ENCODE measurements around the gene SRP9.
A peak's percentile ranks its signal among the peaks of the same experiment; 100 is the strongest.
"Not testable (repeated sequence)": the region's sequence is repeated elsewhere in the genome, so short reads cannot be mapped to it uniquely, and the experiment has no call there.

The SRP9 gene

DNA sequence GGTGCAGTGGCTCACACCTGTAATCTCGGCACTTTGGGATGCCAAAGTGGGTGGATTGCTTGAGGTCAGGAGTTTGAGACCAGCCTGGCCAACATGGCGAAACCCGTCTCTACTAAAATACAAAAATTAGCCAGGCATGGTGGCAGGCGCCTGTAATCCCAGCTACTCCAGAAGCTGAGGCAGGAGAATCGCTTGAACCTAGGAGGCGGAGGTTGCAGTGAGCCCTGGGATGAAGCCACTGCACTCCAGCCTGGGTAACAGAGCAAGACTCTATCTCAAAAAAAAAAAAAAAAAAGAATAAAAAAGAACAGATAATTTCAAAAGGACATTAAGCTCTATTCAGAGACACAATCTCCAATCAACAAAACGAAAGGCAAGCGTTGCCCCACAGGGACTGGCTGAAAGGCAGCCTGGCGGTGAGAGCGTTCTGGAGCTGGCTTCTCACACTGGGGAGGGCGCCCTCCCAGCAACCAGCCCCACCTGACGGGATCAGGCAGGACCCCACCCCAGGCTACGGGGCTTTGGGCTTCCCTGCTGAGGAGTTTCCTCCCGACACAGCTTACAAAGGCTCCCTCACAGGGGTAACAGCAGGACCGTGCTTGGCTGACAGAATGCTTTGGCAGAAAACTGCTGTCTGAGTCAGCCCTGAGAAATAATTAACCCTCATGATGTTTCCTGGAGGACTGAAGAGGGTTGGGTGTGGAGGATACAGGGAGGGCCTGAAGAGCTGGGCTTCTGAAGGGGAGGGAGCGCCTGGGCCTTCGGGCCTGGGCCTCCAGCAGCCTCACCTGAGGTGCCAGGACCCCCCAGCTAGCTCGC lies 31.1 kb upstream of the SRP9 start:
- H3K4me3 ChIP-seq (ENCODE audit: low read length): peak overlapping the region; percentile 63
- peaks cover 28% of the 10 kb centered on the region for H3K4me1 ChIP-seq (ENCODE audit: control insufficient read depth, insufficient read depth, low read length)
- H3K27me3 ChIP-seq (ENCODE audit: control insufficient read depth, insufficient read depth, low read length): no peaks in the 10 kb centered on the region
- no peaks in the 10 kb centered on the region for H3K36me3 ChIP-seq (ENCODE audit: control insufficient read depth, insufficient read depth, low read length)
- H3K9ac ChIP-seq (ENCODE audit: low read length): peak overlapping the region; percentile 92
- no peaks in the 10 kb centered on the region for H3K9me3 ChIP-seq (ENCODE audit: control insufficient read depth, low read length)

DNA sequence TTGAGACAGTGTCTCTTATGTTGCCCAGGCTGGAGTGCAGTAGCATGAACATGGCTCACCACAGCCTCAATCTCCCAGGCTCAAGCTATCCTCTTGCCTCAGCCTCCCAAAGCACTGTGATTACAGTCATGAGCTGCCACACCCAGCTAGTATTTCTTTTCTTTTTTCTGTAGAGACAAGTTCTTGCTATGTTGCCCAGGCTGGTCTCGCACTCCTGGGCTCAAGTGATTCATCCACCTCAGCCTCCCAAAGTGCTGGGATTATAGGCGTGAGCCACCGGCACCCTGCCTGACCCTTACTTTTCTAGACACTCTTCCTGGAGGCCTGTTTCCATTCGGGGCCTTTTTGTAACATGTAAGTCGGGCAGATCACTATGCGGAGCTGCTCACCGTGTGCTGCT lies 30.1 kb upstream of the SRP9 start:
- Histone ChIP-seq H3K4me3 (ENCODE audit: low read length) (no peak overlapping the region), H3K4me1 (ENCODE audit: control insufficient read depth, insufficient read depth, low read length) (peaks cover 37% of the 10 kb centered on the region), H3K36me3 (ENCODE audit: control insufficient read depth, insufficient read depth, low read length) (no peaks in the 10 kb centered on the region), H3K27me3 (ENCODE audit: control insufficient read depth, insufficient read depth, low read length) (no peaks in the 10 kb centered on the region), H3K9ac (ENCODE audit: low read length) (peak overlapping the region; percentile 92), H3K9me3 (ENCODE audit: control insufficient read depth, low read length) (no peaks in the 10 kb centered on the region)

- H3K4me1 ChIP-seq (ENCODE audit: control insufficient read depth, insufficient read depth, low read length): peaks cover 37% of the 10 kb centered on the region
- no peaks in the 10 kb centered on the region for H3K9me3 ChIP-seq (ENCODE audit: control insufficient read depth, low read length)
- H3K9ac ChIP-seq (ENCODE audit: low read length): no peak overlapping the region
- H3K27me3 ChIP-seq (ENCODE audit: control insufficient read depth, insufficient read depth, low read length): no peaks in the 10 kb centered on the region
- no peak overlapping the region for H3K4me3 ChIP-seq (ENCODE audit: low read length)
- H3K36me3 ChIP-seq (ENCODE audit: control insufficient read depth, insufficient read depth, low read length): no peaks in the 10 kb centered on the region
Measured at GRCh38 chr1:225748529-225748928, 29.1 kb upstream of the SRP9 start.

DNA sequence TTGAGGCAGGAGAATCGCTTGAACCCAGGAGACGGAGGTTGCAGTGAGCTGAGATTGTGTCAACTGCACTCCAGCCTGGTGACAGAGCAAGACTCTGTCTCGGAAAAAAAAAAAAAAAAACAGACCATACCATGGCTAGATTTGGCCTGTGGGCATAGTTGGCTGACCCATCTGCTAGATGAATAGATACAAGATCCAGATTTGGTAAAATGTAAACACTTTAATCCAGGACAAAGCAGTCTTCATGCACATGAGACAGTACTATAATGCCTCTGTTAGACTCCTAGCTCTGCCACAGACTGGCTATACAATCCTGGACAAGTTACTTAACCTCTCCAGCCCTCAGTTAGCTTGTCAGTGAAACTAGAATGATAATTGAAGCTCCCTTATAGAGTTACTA lies 27.9 kb upstream of the SRP9 start:
- Histone ChIP-seq H3K36me3 (ENCODE audit: control insufficient read depth, insufficient read depth, low read length) (no peaks in the 10 kb centered on the region), H3K4me1 (ENCODE audit: control insufficient read depth, insufficient read depth, low read length) (peaks cover 37% of the 10 kb centered on the region), H3K9ac (ENCODE audit: low read length) (no peak overlapping the region), H3K27me3 (ENCODE audit: control insufficient read depth, insufficient read depth, low read length) (no peaks in the 10 kb centered on the region), H3K9me3 (ENCODE audit: control insufficient read depth, low read length) (no peaks in the 10 kb centered on the region), H3K4me3 (ENCODE audit: low read length) (no peak overlapping the region)

GRCh38 chr1:225750420-225750819 lies 27.2 kb upstream of the SRP9 start:
- H3K4me3 ChIP-seq (ENCODE audit: low read length): no peak overlapping the region
- no peaks in the 10 kb centered on the region for H3K36me3 ChIP-seq (ENCODE audit: control insufficient read depth, insufficient read depth, low read length)
- H3K27me3 ChIP-seq (ENCODE audit: control insufficient read depth, insufficient read depth, low read length): no peaks in the 10 kb centered on the region
- H3K9me3 ChIP-seq (ENCODE audit: control insufficient read depth, low read length): no peaks in the 10 kb centered on the region
- H3K9ac ChIP-seq (ENCODE audit: low read length): no peak overlapping the region
- H3K4me1 ChIP-seq (ENCODE audit: control insufficient read depth, insufficient read depth, low read length): peaks cover 39% of the 10 kb centered on the region

DNA sequence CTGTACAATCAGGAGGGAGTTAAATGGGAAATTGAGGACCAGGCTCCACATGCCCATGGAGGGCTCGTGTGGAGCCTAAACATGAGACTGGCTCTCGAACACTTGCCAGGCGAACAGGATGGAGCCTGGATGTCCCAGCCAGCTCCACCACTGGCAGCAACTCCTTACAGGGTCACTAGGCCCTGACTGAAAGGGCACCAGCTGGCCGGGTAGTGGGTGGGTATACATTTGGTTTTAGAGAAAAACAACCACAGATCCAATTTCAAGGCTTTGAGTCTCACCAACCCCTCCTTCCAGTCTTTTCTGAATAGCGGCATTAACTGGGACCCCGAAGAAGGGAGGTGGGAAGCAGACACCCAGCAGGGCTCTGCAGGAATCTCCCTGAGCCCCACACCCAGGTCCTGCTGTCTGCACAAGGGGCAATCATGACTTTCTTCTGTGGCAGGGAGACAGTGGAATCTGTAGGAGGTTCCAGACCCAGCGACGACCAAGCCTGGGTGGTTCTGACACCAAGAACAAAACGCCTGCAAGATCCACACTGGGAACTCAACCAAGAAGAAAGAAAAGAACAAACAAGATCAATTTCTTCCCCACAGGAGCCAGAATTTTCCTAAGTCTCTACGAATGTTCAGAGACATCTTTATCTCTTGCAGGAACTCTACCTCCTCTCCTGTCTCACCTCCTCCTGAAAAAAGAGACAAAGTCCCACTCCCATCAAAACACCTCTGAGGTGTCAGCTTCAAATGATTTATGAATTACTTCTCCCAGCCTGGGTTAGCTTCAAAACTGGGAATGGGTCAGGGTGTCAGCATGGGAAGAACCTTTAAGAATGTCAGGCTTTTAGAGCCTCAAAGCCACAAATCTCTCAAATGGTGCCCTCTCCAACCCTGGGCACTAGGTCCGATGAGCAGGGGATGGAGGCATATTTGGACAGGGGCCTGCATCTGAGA lies 26.5 kb upstream of the SRP9 start:
- Histone ChIP-seq H3K36me3 (ENCODE audit: control insufficient read depth, insufficient read depth, low read length) (no peaks in the 10 kb centered on the region), H3K9me3 (ENCODE audit: control insufficient read depth, low read length) (no peaks in the 10 kb centered on the region), H3K9ac (ENCODE audit: low read length) (no peak overlapping the region), H3K4me1 (ENCODE audit: control insufficient read depth, insufficient read depth, low read length) (peaks cover 39% of the 10 kb centered on the region), H3K4me3 (ENCODE audit: low read length) (no peak overlapping the region), H3K27me3 (ENCODE audit: control insufficient read depth, insufficient read depth, low read length) (no peaks in the 10 kb centered on the region)

DNA sequence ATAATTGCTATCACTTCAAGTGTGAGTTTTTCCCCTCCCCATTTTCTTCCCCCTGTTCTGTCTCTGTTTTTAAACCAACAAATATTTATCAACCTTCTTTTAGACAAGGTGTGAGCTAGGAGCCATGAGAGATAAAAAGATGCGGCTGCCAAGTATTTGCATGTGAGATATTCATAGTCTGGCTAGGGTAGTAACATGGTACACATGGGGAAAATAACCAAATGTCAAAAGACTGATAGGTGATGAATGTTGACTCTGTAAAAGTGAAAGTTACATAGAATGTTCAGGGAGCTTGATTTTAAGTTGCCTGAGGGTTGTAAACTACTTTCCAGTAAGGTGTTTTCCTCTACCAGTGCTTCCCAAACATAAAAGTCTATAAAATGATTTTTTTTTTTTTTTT lies 25.4 kb upstream of the SRP9 start:
- Histone ChIP-seq H3K9me3 (ENCODE audit: control insufficient read depth, low read length) (no peaks in the 10 kb centered on the region), H3K36me3 (ENCODE audit: control insufficient read depth, insufficient read depth, low read length) (no peaks in the 10 kb centered on the region), H3K27me3 (ENCODE audit: control insufficient read depth, insufficient read depth, low read length) (no peaks in the 10 kb centered on the region), H3K9ac (ENCODE audit: low read length) (no peak overlapping the region), H3K4me1 (ENCODE audit: control insufficient read depth, insufficient read depth, low read length) (peaks cover 28% of the 10 kb centered on the region), H3K4me3 (ENCODE audit: low read length) (no peak overlapping the region)

- Histone ChIP-seq H3K4me1 (ENCODE audit: control insufficient read depth, insufficient read depth, low read length) (peaks cover 22% of the 10 kb centered on the region), H3K36me3 (ENCODE audit: control insufficient read depth, insufficient read depth, low read length) (no peaks in the 10 kb centered on the region), H3K4me3 (ENCODE audit: low read length) (no peak overlapping the region), H3K9me3 (ENCODE audit: control insufficient read depth, low read length) (no peaks in the 10 kb centered on the region), H3K27me3 (ENCODE audit: control insufficient read depth, insufficient read depth, low read length) (no peaks in the 10 kb centered on the region), H3K9ac (ENCODE audit: low read length) (no peak overlapping the region)
Measured at GRCh38 chr1:225754940-225755641, 22.5 kb upstream of the SRP9 start.

DNA sequence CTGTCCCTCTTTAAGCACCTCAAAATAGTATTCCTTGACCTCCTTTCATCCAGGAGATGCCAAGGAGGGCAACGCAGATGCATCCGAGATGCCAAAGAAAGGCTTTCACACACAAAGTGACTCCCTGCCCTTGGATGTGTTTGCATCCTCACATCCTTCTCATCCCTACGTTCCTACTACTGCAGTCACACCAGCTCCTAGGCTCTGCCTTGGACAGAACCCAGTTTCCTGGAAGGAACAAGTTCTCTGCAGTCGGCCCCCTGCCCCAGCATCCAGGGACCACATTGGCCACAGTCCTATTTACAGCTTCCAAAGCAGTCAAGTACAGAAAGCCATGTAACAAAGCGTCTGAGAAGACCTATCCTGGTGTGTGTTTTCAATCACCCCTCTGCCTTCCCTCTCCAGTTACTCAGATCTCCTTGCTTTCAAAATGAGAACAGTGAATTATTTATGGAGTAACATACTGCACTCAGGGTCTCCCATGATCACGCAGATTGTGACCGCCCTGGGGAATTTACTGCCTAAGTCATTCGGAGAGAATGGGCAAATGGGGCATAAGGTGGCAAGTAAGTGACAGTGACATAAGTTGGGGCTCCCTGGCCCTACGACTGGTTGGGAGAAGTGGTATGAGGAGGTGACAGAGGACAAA lies 21.8 kb upstream of the SRP9 start:
- H3K9me3 ChIP-seq (ENCODE audit: control insufficient read depth, low read length): no peaks in the 10 kb centered on the region
- H3K27me3 ChIP-seq (ENCODE audit: control insufficient read depth, insufficient read depth, low read length): no peaks in the 10 kb centered on the region
- H3K4me1 ChIP-seq (ENCODE audit: control insufficient read depth, insufficient read depth, low read length): peaks cover 22% of the 10 kb centered on the region
- H3K4me3 ChIP-seq (ENCODE audit: low read length): no peak overlapping the region
- no peaks in the 10 kb centered on the region for H3K36me3 ChIP-seq (ENCODE audit: control insufficient read depth, insufficient read depth, low read length)
- H3K9ac ChIP-seq (ENCODE audit: low read length): no peak overlapping the region

DNA sequence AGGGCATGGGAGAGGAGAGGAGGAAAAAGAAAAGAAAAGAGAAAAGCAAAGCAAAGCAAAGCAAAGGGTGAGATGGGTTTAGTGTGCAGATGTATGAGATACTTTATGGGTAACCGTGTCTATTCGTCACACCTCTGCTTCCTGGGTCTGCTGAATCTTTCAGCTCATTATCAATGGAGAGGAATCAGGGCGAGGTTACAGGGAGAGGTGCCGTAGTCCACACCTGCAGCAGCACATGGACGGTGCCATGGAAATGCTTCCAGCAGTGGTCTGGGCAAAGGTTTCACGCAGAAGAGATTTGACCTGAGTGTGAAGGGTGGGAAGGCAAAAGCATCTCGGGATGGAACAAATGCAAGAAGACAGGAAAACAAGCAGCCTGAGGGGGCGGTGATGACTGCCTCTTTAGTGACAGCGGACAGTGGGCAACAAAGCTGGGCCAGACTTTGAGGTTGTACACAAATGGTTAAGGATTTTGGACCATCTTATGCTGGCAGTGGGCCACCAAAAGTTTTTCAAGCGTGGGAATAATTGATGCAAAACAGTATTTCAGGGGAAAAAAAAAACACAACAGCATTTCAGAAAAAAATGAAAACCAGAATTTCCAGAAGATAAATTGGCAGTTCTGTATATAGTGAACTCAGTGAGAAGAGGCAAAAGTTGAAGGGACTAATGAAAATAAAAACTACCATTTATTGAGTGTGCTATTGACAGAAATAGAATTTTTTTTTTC lies 19.5 kb upstream of the SRP9 start:
- H3K27me3 ChIP-seq (ENCODE audit: control insufficient read depth, insufficient read depth, low read length): no peaks in the 10 kb centered on the region
- no peak overlapping the region for H3K4me3 ChIP-seq (ENCODE audit: low read length)
- no peak overlapping the region for H3K9ac ChIP-seq (ENCODE audit: low read length)
- peaks cover 12% of the 10 kb centered on the region for H3K4me1 ChIP-seq (ENCODE audit: control insufficient read depth, insufficient read depth, low read length)
- H3K9me3 ChIP-seq (ENCODE audit: control insufficient read depth, low read length): no peaks in the 10 kb centered on the region
- H3K36me3 ChIP-seq (ENCODE audit: control insufficient read depth, insufficient read depth, low read length): no peaks in the 10 kb centered on the region

- not testable (repeated sequence) for H3K36me3 ChIP-seq (ENCODE audit: control insufficient read depth, insufficient read depth, low read length); H3K9me3 ChIP-seq (ENCODE audit: control insufficient read depth, low read length); H3K9ac ChIP-seq (ENCODE audit: low read length); H3K4me3 ChIP-seq (ENCODE audit: low read length); H3K27me3 ChIP-seq (ENCODE audit: control insufficient read depth, insufficient read depth, low read length)
- peaks cover 19% of the 10 kb centered on the region for H3K4me1 ChIP-seq (ENCODE audit: control insufficient read depth, insufficient read depth, low read length)
Measured at GRCh38 chr1:225759972-225760371, 17.7 kb upstream of the SRP9 start.

Measured in mucosa of stomach (tissue), 1 donor.